ENCODE data around the gene ZNF486.

GRCh38 chr19:20245309-20245708 lies 78.3 kb downstream of the ZNF486 start:
- TF ChIP-seq CTCF (conservative IDR thresholded peaks at IDR 0.05 in 1 of 2, IDR thresholded peaks at IDR 0.05 in 1 of 2; ENCODE audit: extremely low read depth in 1 of 2, insufficient read depth in 1 of 2, low read depth in 1 of 2, low read length in 2 of 2) (no peak), EZH2 (IDR thresholded peaks at IDR 0.05; ENCODE audit: borderline replicate concordance, low read length) (no peak)
